Ecto neural progenitor cell (in vitro differentiated cells): ENCODE results near the gene PGM5.
A peak's percentile ranks its signal among the peaks of the same experiment; 100 is the strongest.
"Not testable (repeated sequence)": the region's sequence is repeated elsewhere in the genome, so short reads cannot be mapped to it uniquely, and the experiment has no call there.

Experiments used
- DNase-seq: peaks from one replicate; pipeline ENCODE4 v3.0.0-alpha.2; 2018; ENCODE audit warnings: low spot score

PGM5 gene

GRCh38 chr9:68356380-68357118 lies at the start of gene PGM5:
Gene PGM5, plus strand, starts transcription at chr9:68356611. Its CDS starts 517 bp downstream, at chr9:68357128.
- peak; percentile 62 for DNase-seq

GRCh38 chr9:68307127-68307526 lies 49.3 kb upstream of the PGM5 start:
- not testable (repeated sequence) for DNase-seq

- DNase-seq, result not testable (repeated sequence)
These were observed 48.8 kb upstream of the PGM5 start for GRCh38 chr9:68307654-68308053.

- not testable (repeated sequence) for DNase-seq
These were observed 45.2 kb upstream of the PGM5 start for GRCh38 chr9:68311208-68311607.

- peak; percentile 1 for DNase-seq
These were observed 38.2 kb upstream of the PGM5 start for GRCh38 chr9:68318209-68318608.

- DNase-seq, result not testable (repeated sequence)
These were observed 32.7 kb upstream of the PGM5 start for GRCh38 chr9:68323749-68324148.

GRCh38 chr9:68324518-68324917 lies 31.9 kb upstream of the PGM5 start:
- DNase-seq, result not testable (repeated sequence)

- not testable (repeated sequence) for DNase-seq
These were observed 27.3 kb upstream of the PGM5 start for GRCh38 chr9:68329106-68329505.

GRCh38 chr9:68330531-68331173 lies 25.8 kb upstream of the PGM5 start:
- DNase-seq, result peak; percentile 15

GRCh38 chr9:68332122-68332521 lies 24.3 kb upstream of the PGM5 start:
- DNase-seq, result not testable (repeated sequence)

- DNase-seq, result not testable (repeated sequence)
These were observed 20.5 kb upstream of the PGM5 start for GRCh38 chr9:68335935-68336334.

- DNase-seq, result not testable (repeated sequence)
These were observed 19.6 kb upstream of the PGM5 start for GRCh38 chr9:68336639-68337339.

- DNase-seq, result not testable (repeated sequence)
These were observed 18.4 kb upstream of the PGM5 start for GRCh38 chr9:68338000-68338399.

GRCh38 chr9:68342265-68343025 lies 14.0 kb upstream of the PGM5 start:
- not testable (repeated sequence) for DNase-seq

GRCh38 chr9:68343242-68343641 lies 13.2 kb upstream of the PGM5 start:
- DNase-seq, result not testable (repeated sequence)

- DNase-seq, result not testable (repeated sequence)
These were observed 12.4 kb upstream of the PGM5 start for GRCh38 chr9:68343992-68344391.

- not testable (repeated sequence) for DNase-seq
These were observed 4.7 kb upstream of the PGM5 start for GRCh38 chr9:68351689-68352088.

- not testable (repeated sequence) for DNase-seq
These were observed 425 bp upstream of the PGM5 start for GRCh38 chr9:68355993-68356379.

- not testable (repeated sequence) for DNase-seq
These were observed 806 bp downstream of the PGM5 start for GRCh38 chr9:68357119-68357714.

GRCh38 chr9:68366933-68367547 lies 10.6 kb downstream of the PGM5 start:
- peak; percentile 41 for DNase-seq

GRCh38 chr9:68375789-68376188 lies 19.4 kb downstream of the PGM5 start:
- not testable (repeated sequence) for DNase-seq
